Activated naive CD4-positive, alpha-beta T cell treated with anti-CD3 and anti-CD28 coated beads, Interleukin-2, amount 50 U/mL, for 24 hours (primary cell): ENCODE data around the gene FHOD1.

Experiments
- H3K27ac Mint-ChIP-seq: one replicate; pipeline ENCODE4 v1.8.0; 2021; ENCODE audit warnings: mild to moderate bottlenecking, mixed read lengths
- H3K27me3 Mint-ChIP-seq: one replicate; pipeline ENCODE4 v1.8.0; 2021; ENCODE audit warnings: mixed read lengths
- H3K36me3 Mint-ChIP-seq: one replicate; pipeline ENCODE4 v1.8.0; 2021; ENCODE audit warnings: mixed read lengths
- H3K4me1 Mint-ChIP-seq: one replicate; pipeline ENCODE4 v1.8.0; 2021; ENCODE audit warnings: mixed read lengths
- H3K4me3 Mint-ChIP-seq: one replicate; pipeline ENCODE4 v1.8.0; 2021; ENCODE audit warnings: mild to moderate bottlenecking, mixed read lengths
- H3K9me3 Mint-ChIP-seq: one replicate; pipeline ENCODE4 v1.8.0; 2021; ENCODE audit warnings: mixed read lengths

FHOD1 gene

DNA sequence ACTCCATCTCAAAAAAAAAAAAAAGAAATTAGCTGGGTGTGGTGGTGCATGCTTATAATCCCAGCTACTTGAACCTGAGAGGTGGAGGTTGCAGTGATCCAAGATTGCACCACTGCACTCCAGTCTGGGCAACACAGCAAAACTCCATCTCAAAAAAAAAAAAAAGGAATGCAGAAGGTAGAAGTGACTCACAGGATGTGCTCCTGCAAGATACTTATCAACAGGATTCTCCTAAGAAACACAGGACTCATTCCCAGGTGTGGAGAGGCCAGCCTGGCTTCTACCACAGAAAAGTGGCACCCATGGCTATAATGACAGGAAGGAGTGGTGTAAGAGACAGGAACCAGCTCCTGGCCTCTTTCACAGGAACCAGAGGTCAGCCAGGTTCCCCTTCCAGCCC, 34.5 kb downstream of the FHOD1 start:
- Mint-ChIP-seq H3K27ac (no peak overlapping the region), H3K9me3 (no peaks in the 10 kb centered on the region), H3K27me3 (no peaks in the 10 kb centered on the region), H3K36me3 (peaks cover 5% of the 10 kb centered on the region), H3K4me3 (no peak overlapping the region), H3K4me1 (peaks cover 7% of the 10 kb centered on the region)

DNA sequence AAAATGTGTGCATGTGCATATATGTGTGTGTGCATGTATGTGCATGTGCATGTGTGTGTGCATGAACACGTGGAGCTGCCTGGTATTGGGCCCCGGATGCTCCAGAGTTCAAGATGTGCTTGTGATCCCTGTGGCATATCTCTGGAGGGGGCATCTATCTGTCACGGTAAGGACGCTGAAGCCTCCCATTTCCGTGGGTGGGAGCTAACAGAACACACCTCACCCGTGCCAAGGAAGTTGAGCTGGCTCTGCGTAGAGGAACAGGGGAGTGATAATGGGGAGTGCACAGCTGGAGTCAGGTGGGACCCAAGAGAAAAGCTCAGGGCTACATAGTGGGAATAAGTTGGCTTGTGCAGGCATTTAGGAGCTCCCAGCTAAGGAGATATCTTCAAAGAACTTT, 35.6 kb downstream of the FHOD1 start:
- peaks cover 2% of the 10 kb centered on the region for H3K36me3 Mint-ChIP-seq
- H3K4me3 Mint-ChIP-seq, result no peak overlapping the region
- peaks cover 4% of the 10 kb centered on the region for H3K4me1 Mint-ChIP-seq
- H3K27me3 Mint-ChIP-seq, result no peaks in the 10 kb centered on the region
- no peaks in the 10 kb centered on the region for H3K9me3 Mint-ChIP-seq
- H3K27ac Mint-ChIP-seq, result no peak overlapping the region

DNA sequence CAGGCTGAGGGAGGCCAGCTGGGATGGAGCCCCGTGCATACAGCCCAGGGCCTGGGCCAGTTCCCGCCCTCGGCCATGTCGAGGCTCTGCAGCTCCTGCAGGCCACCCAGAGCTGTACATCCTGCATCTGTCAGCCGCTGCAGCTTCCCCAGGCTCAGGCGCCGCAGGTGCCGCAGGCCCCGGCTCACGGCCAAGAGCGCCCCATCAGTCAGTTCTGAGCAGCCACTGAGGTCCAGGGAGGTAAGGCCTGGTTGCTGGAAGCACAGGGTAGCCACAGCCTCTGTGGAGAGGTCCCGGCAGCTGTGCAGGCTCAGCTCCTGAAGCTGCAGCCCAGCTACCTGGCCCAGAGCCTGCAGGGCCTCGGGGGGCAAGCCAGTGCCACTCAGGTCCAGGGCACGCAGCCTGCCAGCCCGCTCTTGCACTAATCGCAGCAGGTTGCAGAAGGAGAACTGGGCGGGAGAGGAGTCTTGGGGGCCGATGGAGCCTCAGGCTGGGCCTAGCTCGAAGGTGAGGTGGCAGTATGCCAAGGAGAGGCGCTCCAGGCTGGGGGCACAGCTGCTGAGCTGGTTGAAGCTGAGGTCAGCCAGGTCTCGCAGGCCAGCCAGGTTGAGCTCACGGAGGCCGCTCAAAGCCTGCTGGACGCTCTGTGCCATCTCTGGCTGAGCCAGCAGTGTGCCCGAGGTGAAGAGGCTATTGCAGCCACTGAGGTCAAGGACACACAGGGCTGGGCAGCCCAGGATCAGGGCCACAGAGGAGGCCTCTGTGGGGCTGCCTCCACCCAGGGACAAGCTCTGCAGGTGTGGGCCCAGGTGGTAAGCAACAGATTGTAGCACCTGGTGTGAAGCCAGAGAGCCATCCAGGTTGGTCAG, 37.0 kb downstream of the FHOD1 start:
- no peaks in the 10 kb centered on the region for H3K9me3 Mint-ChIP-seq
- H3K4me1 Mint-ChIP-seq, result no peaks in the 10 kb centered on the region
- H3K4me3 Mint-ChIP-seq, result no peak overlapping the region
- H3K36me3 Mint-ChIP-seq, result peaks cover 3% of the 10 kb centered on the region
- no peak overlapping the region for H3K27ac Mint-ChIP-seq
- H3K27me3 Mint-ChIP-seq, result no peaks in the 10 kb centered on the region

DNA sequence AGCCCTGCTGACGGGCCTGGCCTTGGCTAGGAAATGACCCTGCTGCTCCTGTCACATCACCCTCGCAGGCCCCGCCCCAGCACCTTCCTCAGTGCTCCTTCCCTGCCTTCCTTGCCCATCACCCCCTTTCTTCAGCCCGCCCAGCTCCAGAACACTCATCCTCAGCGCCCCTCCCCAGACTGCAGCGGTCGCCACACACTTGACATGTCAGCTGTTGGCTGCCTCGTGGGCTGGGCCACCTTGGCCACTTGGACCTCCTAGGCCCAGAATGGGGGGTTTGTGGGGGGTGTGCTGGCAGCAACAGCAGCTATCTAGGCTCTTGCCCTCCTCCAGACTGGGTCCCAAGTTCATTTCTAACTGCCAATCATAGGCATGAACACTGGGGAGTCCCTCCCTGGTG, 37.7 kb downstream of the FHOD1 start:
- H3K4me1 Mint-ChIP-seq, result no peaks in the 10 kb centered on the region
- H3K27me3 Mint-ChIP-seq, result no peaks in the 10 kb centered on the region
- H3K9me3 Mint-ChIP-seq, result no peaks in the 10 kb centered on the region
- H3K4me3 Mint-ChIP-seq, result no peak overlapping the region
- H3K36me3 Mint-ChIP-seq, result peaks cover 3% of the 10 kb centered on the region
- no peak overlapping the region for H3K27ac Mint-ChIP-seq

DNA sequence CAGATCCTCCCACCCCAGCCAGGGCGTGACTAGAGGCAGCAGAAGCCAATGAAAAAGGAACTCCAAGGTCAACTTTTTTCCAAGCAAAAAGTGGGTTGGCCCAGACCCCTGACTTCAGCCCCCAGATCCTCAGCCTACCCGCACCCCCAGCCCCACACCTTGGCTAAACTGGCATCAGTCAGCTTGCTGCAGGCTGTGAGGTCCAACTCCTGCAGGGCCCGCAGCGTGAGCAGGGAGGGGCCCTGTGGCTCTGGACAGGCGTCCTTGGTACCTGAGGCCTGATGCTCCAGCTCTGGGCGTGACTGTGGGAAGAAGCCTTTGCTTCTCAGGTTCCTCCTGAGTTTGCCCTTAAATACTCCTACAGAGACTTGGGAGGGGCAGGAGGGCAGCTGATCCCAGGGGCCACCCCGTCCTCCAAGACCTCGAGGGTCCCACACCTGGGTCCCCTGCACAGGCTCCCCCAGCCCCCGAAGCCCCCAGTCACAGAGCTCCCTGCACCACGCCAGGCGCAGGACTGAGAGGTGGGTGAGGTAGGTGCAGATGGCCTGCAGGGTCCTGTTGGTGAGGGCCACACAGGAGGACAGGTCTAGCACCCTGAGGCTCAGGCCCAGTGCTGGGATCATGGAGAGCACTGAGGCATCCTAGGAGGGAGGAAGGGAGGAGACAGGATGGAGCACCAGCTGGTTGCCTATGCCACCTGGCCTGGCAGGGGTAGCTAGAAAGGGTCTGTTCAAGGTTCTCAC, 39.0 kb downstream of the FHOD1 start:
- Mint-ChIP-seq H3K4me1 (no peaks in the 10 kb centered on the region), H3K27ac (no peak overlapping the region)

DNA sequence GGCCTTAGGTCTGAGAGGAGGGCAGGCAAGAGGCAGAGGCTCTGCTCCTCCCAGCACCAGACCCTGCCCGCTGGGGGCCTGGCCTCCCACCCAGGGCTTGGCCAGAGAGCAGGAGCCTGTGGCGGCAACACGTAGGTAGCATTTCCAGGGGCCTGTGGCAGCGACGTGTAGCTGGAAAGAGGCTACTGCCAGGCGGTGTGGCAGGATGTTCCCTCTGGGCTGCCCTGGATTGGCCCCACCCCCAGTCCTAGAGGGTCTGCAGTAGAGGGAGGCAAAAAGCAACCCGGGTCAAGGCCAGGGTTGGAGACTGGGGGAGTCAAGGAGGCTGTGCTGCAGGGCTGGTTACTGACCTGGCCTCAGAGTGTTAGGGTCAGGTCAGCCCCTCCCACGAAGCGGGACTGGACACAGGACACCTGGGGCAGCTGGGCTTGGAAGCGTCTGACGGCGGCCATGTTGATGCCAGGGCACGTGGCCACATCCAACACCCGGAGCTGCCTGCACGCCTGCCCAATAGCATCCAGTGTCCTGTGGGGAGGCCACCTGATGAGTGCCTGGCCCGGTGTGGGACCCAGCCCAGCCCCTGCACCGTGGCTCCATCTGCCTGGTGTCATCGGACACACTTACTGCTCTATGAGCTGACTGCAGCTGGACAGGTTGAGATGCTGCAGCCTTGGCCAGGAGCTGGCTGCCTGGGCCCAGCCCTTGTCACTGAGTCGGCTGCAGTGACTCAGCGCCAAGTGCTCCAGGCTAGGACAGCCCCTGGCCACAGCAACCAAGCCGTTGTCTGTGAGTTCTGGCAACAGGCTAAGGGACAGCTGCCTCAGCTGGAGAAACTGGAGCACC, 39.8 kb downstream of the FHOD1 start:
- Mint-ChIP-seq H3K27ac (no peak overlapping the region), H3K9me3 (no peaks in the 10 kb centered on the region)

More for the DNA sequence above, 39.0 kb downstream of the FHOD1 start:
- no peak overlapping the region for H3K4me3 Mint-ChIP-seq
- peaks cover 3% of the 10 kb centered on the region for H3K36me3 Mint-ChIP-seq
- H3K27me3 Mint-ChIP-seq, result no peaks in the 10 kb centered on the region
- H3K9me3 Mint-ChIP-seq, result no peaks in the 10 kb centered on the region

DNA sequence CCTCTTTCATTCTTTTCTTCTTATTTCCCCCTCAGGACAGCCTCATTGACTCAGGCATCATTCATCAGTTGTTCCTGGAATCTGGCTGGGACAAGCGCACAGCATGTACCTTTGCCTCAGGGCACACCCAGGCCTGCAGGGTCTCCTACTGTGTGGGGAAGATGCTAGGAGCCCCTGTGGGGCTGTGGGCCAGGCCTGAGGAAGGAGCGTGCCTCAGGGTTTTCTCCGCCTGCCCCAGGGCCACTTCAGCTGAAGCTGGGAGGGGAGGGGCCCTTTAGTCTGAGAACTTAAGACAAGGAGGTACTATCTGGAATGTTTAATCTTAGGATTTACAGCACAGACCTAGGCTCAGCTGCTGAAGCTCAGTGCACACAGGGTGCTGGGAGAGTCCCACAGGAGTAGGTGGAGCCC, 40.4 kb downstream of the FHOD1 start:
- no peaks in the 10 kb centered on the region for H3K9me3 Mint-ChIP-seq
- H3K36me3 Mint-ChIP-seq, result peaks cover 3% of the 10 kb centered on the region
- H3K4me3 Mint-ChIP-seq, result no peak overlapping the region
- no peak overlapping the region for H3K27ac Mint-ChIP-seq
- no peaks in the 10 kb centered on the region for H3K4me1 Mint-ChIP-seq
- H3K27me3 Mint-ChIP-seq, result no peaks in the 10 kb centered on the region

More for the DNA sequence above, 39.8 kb downstream of the FHOD1 start:
- H3K36me3 Mint-ChIP-seq, result peaks cover 3% of the 10 kb centered on the region
- H3K4me3 Mint-ChIP-seq, result no peak overlapping the region
- no peaks in the 10 kb centered on the region for H3K4me1 Mint-ChIP-seq
- no peaks in the 10 kb centered on the region for H3K27me3 Mint-ChIP-seq

DNA sequence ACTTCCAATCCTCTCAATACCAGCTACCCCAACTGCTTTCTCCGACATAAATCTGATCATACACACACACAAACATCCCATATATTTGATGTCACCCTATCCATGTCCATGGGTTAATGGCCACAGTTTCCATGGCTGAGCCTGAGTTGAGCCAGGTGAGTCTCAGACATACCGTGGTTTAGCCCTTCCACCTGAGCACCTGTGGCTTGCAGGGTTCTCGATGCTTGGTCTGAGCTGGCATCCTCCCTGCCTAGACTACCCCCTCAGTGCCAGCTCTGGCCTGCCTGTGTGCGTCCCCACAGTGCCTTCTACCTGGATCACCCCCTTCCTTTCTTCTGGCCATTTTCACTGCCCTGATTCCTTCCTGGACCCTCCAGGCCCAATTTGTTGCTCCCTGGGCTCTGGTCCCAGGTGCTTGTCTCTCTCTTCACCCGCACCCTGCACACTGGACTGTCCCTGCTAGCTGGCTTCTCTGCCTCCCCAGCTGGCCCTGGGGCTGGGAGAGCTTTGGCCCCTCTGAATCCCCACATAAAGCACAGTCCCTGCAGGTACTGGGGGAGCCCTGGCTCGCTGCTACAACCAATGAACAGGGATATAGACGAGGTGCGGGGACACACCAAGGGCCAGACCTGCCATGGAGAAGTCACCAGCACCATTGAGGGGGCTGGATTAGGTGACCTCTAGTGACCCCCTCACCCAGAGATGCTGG, 41.0 kb downstream of the FHOD1 start:
- no peaks in the 10 kb centered on the region for H3K4me1 Mint-ChIP-seq
- no peaks in the 10 kb centered on the region for H3K9me3 Mint-ChIP-seq
- H3K27ac Mint-ChIP-seq, result peak overlapping the region; percentile 83
- H3K27me3 Mint-ChIP-seq, result no peaks in the 10 kb centered on the region
- H3K36me3 Mint-ChIP-seq, result peaks cover 3% of the 10 kb centered on the region
- no peak overlapping the region for H3K4me3 Mint-ChIP-seq

- H3K27me3 Mint-ChIP-seq, result no peaks in the 10 kb centered on the region
- no peaks in the 10 kb centered on the region for H3K9me3 Mint-ChIP-seq
- H3K27ac Mint-ChIP-seq, result no peak overlapping the region
- peaks cover 3% of the 10 kb centered on the region for H3K36me3 Mint-ChIP-seq
- no peaks in the 10 kb centered on the region for H3K4me1 Mint-ChIP-seq
- no peak overlapping the region for H3K4me3 Mint-ChIP-seq
Observed at GRCh38 chr16:67204076-67204475, 43.2 kb downstream of the FHOD1 start.

DNA sequence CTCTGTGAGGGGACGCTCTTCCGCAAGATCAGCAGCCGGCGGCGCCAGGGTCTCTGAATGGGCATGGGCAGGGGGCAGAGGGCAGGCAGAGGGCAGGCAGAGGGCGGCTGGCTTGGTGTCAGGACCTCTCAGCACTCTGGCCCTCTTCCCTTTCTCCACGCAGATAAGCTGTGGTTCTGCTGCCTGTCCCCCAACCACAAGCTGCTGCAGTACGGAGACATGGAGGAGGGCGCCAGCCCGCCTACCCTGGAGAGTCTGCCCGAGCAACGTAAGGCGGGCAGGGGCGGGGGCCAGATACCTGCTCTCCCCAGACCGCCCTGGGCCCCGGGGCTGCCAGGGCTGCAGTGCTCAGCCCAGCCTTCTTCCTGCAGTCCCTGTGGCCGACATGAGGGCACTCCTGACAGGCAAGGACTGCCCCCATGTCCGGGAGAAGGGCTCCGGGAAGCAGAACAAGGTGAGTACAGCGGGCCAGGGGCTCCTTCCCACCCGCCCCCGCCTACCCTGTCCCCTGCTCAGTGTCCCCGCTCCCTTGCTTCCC, 44.3 kb downstream of the FHOD1 start:
- Mint-ChIP-seq H3K4me1 (no peaks in the 10 kb centered on the region), H3K4me3 (no peak overlapping the region)

DNA sequence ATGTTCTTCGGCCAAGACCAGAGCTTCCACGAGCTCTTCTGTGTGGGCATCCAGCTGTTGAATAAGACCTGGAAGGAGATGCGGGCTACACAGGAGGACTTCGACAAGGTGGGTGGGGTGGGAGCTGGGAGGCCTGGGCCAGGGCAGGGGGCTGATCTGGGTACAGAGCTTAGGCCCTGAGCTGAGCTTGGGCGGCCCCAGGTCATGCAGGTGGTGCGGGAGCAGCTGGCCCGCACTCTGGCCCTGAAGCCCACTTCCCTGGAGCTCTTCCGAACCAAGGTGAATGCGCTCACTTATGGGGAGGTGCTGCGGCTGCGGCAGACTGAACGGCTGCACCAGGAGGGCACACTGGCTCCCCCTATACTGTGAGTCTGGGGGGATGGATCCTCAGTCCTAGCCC, 44.9 kb downstream of the FHOD1 start:
- no peak overlapping the region for H3K27ac Mint-ChIP-seq
- peaks cover 4% of the 10 kb centered on the region for H3K36me3 Mint-ChIP-seq
- no peak overlapping the region for H3K4me3 Mint-ChIP-seq
- no peaks in the 10 kb centered on the region for H3K9me3 Mint-ChIP-seq
- no peaks in the 10 kb centered on the region for H3K4me1 Mint-ChIP-seq
- H3K27me3 Mint-ChIP-seq, result no peaks in the 10 kb centered on the region

More for the DNA sequence above, 44.3 kb downstream of the FHOD1 start:
- H3K27ac Mint-ChIP-seq, result no peak overlapping the region
- peaks cover 4% of the 10 kb centered on the region for H3K36me3 Mint-ChIP-seq
- no peaks in the 10 kb centered on the region for H3K27me3 Mint-ChIP-seq
- H3K9me3 Mint-ChIP-seq, result no peaks in the 10 kb centered on the region

- no peaks in the 10 kb centered on the region for H3K9me3 Mint-ChIP-seq
- no peaks in the 10 kb centered on the region for H3K27me3 Mint-ChIP-seq
- H3K27ac Mint-ChIP-seq, result no peak overlapping the region
- peaks cover 3% of the 10 kb centered on the region for H3K4me1 Mint-ChIP-seq
- peaks cover 6% of the 10 kb centered on the region for H3K36me3 Mint-ChIP-seq
- H3K4me3 Mint-ChIP-seq, result no peak overlapping the region
Observed at GRCh38 chr16:67201411-67202345, 45.6 kb downstream of the FHOD1 start.

GRCh38 chr16:67200491-67200890, 46.8 kb downstream of the FHOD1 start:
- peaks cover 15% of the 10 kb centered on the region for H3K4me1 Mint-ChIP-seq
- no peak overlapping the region for H3K27ac Mint-ChIP-seq
- no peaks in the 10 kb centered on the region for H3K27me3 Mint-ChIP-seq
- peaks cover 11% of the 10 kb centered on the region for H3K36me3 Mint-ChIP-seq
- no peak overlapping the region for H3K4me3 Mint-ChIP-seq
- no peaks in the 10 kb centered on the region for H3K9me3 Mint-ChIP-seq

DNA sequence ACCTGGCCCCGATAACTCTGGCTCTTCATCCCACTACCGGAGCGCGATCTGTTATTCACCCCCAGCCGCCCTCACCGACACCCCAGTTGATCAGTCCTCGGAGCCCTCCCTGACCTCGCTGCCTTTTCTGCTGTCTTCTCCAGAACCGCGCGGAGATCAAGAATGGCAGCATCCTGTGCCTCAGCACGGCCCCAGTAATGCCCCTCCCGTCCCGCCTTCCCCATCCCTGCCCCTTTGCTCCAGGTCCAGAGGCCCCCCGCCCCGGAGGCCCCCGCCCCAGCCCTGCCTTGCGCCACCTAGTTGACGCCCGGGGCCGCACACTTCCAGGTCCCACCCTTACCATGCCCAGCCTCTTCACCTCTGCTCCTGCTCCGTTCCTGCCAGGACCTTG, 47.5 kb downstream of the FHOD1 start:
- Mint-ChIP-seq H3K27me3 (no peaks in the 10 kb centered on the region), H3K27ac (no peak overlapping the region), H3K36me3 (peaks cover 11% of the 10 kb centered on the region), H3K4me3 (no peak overlapping the region), H3K4me1 (peaks cover 15% of the 10 kb centered on the region), H3K9me3 (no peaks in the 10 kb centered on the region)
